Measurements from ENCODE around the gene DNAJB13.
"Not testable (repeated sequence)": the region's sequence is repeated elsewhere in the genome, so short reads cannot be mapped to it uniquely, and the experiment has no call there.

DNAJB13 gene, protein sequence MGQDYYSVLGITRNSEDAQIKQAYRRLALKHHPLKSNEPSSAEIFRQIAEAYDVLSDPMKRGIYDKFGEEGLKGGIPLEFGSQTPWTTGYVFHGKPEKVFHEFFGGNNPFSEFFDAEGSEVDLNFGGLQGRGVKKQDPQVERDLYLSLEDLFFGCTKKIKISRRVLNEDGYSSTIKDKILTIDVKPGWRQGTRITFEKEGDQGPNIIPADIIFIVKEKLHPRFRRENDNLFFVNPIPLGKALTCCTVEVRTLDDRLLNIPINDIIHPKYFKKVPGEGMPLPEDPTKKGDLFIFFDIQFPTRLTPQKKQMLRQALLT

DNA sequence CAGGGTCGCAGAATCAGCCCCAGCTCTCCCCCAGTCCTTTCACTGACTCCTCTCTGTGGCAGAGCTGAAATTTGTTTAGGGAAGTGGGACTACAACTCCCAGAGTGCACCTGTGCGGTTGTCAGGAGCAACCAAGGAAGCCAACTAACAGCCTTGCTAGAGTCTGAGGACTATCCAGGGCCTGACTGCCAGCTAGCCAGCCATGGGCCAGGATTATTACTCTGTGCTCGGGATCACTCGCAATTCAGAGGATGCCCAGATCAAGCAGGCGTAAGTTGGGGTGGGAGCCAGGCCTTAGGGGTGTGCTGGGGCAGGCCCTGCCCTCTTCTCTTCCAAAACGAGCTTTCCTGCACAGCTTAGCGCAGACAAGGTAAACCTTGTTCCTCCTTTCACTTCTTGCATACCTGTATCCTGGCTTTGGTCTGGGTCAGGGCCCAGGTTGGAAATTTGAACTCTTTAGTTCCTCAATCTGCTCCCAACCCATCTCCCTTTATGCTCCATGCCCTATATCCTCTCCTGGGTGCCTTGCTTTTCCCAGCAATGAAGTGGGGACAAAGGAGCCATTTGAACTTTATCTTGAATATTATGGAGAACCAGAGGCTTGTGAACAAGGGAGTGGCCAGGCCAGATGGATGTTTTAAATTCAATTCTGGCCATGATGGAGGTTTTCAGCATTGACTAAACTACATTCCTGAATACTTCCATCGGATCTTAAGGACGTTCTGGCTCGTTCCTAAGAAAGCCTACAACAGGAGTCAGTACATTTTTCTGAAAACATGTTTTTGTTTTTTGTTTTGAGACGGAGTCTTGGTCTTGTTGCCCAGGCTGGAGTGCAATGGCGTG lies at the start of gene DNAJB13:
DNAJB13 (plus strand) TSS at position 158 of the 842 bp plus-strand sequence; CDS start at position 202, 44 bp downstream.
- DNase-seq (ENCODE audit: low spot score) = peak; percentile 45

DNA sequence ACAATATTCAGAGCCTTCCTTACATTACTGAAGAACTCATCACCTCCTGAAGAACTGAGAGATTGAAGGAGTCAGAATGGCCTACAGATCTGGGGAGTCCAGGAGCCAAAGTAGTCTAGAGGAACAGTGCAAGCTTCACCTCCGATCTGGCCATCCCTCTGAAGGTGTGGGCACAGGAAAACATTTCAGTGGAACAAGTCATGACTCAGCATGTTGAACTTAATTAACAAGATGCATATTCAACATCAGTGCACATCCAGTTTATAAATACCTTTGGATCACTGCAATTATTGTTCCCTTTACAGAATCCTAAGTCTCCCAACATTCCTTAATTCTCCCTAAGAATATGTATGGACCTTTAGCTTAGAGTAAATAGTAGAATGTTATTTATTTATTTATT lies 48.5 kb upstream of the DNAJB13 start:
- no peak for DNase-seq (ENCODE audit: low spot score)

DNA sequence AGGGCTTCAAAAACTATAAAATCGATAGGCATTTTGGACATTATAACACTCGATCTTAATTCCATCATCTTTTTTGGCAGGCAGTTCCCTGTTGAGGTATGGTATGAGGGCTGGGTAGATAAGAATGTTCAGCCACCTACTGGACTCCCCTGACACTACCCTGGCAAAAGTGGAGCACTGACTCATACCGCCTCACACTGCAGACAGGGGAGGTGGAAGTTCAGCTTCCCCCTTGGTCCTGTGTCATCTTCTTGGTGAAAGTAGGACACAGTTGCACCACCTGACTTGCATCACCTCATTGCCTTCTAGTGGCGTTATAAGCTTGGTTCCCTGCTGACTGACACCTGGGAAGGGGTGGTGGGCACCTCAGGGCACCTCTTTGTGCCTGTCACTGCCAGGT lies 43.6 kb upstream of the DNAJB13 start:
- peak; percentile 82 for DNase-seq (ENCODE audit: low spot score)

DNA sequence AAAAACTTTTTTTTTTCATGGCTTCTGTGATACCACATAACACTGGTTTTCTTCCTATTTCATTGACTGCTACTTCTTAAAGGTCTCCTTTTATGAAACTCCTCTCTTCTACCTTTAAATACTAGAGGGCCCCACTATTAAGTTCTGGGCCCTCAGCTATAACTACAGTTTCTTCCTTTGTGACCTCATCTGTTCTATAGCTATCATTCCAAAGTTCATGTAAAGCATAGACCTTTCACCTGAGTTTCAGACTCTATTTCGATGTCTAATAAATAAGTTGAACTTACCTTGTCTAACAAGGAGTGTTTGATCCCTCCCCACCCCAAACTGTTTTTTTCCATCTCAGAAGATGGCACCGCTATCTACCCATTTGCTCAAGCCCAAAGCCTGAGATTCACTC lies 38.8 kb upstream of the DNAJB13 start:
- no peak for DNase-seq (ENCODE audit: low spot score)

DNA sequence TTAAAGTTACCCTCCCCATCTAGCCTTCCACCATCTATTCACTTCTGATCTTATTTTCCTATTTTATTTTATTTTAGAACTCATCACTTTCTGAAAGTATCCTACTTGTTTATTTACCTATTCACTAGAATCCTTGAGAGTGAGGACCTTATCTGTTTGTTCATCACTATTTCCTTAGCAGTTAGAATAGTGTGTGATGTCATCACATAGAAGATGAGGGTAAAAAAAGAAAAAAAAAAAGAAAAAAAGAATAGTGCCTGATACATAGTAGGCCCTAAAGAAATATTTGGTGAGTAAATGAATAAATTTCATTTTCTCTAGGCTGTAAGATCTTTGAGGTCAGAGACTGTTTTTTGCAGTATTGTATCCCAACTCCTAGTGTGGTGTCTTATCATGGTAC lies 37.4 kb upstream of the DNAJB13 start:
- DNase-seq (ENCODE audit: low spot score) = no peak

DNA sequence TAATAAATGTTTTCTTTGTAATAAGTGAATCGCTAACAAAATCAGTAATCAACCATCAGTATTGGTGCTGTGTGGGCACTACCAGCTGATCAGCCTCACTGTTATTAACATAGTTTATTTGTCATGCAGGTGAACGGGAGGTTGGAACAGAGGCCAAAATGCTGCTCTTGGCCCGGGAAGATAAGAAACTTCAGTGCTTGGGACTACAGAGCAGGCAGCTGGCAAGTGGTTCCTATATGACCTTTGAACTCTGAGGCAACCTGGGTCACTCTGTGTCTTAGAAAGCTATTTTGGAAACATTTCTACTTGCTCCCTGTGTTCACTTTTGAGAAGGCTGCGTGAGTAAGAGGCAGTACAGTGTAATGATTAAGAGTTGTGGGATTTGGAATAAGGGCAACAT lies 36.5 kb upstream of the DNAJB13 start:
- DNase-seq (ENCODE audit: low spot score) = no peak

DNA sequence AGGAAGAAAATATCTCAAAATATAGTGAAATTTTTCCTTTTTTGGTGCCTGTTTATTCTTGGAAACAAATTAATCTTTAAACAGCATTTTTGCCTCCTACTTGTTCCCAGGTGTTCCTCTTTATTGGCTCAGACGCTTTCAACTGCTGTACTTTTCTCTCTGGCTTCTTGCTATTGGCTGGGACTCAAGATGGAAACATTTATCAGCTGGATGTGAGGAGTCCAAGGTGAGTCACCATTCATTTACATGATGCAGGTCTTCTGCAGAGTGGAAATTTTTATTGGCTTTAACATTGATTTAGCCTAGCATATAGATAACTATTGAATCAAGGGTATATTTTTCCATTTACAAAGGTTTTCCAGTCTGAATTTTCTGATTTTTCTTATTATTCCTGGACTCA lies 34.4 kb upstream of the DNAJB13 start:
- DNase-seq (ENCODE audit: low spot score) = peak; percentile 64

DNA sequence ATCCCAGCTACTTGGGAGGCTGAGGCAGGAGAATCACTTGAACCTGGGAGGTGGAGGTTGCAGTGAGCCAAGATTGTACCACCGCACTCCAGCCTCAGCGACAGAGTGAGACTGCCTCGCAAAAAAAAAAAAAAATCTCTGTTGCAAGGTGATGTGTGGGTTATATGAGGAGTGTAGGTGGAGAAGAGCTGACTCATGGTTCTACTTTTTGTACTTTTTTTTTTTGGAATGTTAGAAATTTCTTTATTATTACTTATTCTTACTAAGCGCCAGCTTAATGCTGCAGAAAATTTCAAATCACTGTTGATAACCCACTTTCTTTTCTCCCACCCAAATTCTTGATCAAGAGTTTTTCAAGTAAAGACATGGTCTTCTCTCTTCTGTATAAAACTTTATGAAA lies 29.6 kb upstream of the DNAJB13 start:
- no peak for DNase-seq (ENCODE audit: low spot score)

DNA sequence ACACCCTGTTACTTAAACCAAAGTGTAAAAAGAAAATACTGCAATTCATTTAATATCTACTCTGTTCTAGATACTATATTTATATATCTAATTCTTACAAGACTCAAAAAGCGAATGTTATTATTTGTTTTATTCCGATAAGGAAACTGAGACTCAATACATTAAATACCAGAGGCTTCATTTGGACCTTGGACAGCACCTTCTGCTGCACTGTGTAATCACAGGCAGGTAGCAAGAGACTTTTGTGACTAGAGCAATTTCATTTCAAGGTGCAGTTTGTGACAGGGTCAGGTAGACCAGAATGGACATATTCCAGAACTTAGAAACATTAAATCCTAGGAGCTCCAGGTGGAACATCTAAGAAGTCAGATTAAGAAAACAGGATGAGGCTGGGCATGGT lies 21.4 kb upstream of the DNAJB13 start:
- no peak for DNase-seq (ENCODE audit: low spot score)

DNA sequence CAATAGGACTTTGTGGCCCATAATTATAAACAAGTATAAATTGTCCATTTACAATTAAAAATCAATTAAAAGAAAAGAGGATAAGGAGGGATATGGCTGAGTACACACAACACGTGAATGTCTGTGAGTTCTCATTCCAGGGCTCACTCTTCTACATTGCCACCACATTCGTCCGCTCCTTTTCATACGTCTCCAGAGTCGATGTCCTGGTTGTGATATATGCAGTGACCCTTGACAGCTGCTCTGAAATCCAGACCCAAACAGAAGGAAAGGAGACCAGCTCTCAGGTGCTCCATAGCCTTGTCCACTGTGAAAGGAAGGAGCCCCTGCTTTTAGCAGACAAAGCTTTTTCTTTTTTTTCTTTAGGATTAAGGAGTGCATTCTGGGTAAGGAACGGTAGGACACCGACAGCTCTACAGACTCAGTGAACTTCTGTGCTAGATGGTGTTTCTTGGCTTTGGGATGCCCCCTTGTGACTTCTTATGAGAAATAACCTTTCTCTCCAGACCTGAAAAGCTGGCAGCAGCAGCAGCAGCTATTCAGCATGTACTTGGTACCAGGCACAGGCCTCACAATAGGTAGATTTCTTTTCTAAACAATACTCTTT lies 19.7 kb upstream of the DNAJB13 start:
- DNase-seq (ENCODE audit: low spot score) = peak; percentile 78

DNA sequence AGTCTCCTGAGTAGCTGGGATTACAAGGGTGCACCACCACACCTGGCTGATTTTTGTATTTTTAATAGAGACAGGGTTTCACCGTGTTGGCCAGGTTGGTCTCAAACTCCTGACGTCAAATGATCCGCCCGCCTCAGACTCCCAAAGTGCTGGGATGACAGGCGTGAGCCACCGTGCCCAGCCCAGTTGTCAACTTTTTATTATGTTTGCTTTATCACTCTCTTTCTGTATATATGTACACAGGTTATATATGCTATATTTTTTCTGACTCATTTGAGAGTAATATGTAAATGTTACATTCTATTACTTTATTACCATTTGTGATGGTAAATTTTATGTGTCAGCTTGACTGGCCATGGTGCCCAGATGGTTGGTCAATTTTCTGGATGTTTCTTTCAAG lies 18.9 kb upstream of the DNAJB13 start:
- no peak for DNase-seq (ENCODE audit: low spot score)

DNA sequence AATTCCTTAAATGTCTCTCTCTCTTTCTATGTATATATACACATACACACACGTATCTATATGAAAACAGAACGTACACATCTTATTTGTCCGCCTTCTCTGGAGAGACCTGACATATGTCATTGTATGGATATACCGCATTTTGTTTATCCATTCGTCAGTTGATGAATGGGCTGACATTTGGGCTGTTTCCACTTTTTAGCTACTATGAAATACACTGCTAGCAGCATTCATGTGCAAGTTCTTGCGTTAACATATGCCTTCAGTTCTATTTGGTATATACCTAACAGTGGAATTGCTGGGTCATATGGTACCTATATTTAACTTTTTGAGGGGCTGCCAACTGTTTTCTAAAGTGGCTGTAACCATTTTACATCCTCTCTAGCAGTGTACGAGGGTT lies 18.0 kb upstream of the DNAJB13 start:
- DNase-seq (ENCODE audit: low spot score) = no peak

DNA sequence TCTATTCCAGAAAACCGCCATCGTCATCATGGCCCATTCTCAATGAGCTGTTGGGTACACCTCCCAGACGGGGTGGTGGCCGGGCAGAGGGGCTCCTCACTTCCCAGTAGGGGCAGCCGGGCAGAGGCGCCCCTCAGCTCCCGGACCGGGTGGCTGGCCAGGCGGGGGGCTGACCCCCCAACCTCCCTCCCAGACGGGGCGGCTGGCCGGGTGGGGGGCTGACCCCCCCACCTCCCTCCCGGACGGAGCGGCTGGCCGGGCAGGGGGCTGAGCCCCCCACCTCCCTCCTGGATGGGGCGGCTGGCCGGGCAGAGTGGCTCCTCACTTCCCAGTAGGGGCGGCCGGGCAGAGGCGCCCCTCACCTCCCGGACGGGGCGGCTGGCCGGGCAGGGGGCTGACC lies 14.8 kb upstream of the DNAJB13 start:
- not testable (repeated sequence) for DNase-seq (ENCODE audit: low spot score)

DNA sequence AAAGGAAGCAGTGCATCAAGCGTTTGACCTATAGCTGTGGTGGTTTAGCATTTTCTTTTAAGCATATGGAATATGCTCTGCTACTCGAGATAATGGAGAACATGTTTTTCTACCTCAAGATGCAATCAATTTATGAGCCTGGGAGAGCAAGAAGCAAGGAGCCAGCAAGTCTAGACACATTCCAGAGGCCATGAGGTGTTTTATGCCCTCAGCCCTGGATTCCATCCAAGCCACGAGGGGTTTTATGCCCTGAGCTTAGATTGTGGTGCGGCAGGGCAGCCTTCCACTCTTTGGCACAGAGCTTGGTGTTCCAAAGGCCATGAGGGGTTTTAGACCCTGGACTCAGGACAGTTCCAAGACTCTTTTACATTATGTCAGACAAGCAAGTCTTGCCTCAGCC lies 11.7 kb upstream of the DNAJB13 start:
- peak; percentile 49 for DNase-seq (ENCODE audit: low spot score)

DNA sequence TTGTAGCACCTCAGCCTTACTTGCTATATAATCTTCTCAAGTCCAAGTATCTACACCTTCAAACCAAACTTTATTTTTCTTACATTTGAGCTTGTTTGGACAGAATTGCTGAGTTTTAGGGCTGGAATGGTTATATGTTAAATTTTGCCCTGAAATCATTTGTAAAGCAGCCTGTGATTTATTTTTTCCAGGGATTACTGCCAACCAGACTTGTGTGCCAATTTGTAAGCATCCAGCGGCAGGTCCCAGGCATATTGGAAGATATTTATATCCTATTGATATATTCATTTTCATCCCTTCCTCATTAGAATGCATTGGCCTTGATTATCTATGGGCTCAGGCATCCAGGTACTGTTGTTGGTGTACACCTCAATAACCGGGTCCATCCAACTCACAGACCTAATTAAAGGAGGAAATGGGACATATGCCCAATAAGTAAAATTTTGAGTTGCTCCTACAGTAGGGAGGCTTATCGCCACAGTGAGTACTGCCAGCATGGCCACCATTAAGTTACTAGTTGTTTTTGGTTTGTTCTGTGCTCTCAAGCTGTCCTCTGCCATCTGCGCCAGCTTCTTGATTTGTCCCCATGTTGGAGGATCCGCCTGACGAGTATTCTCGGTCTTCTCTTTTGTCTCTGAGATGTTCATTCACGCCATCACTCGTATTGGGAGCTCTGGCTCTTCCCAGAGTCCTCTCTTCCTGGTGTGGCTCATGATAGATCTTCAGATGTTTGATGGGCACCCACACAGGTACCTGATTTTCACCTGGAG lies 9.8 kb upstream of the DNAJB13 start:
- DNase-seq (ENCODE audit: low spot score) = no peak

DNA sequence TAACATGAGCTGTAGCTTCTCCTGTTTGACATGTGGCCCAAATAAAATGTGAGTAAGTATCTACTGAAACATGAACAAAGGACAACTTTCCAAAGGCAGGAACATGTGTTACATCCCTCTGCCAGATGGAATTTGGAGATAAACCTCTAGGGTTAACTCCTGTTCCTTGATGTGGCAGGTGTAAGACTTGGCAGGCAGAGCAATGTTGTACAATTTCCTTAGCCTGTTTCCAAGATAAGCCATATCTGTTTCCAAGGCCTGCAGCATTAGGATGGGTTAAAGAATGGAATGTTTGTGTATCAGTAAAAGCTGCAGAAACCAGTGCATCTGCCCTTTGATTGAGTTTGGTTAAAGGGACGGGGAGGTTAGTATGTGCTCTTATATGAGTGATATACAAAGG lies 8.8 kb upstream of the DNAJB13 start:
- DNase-seq (ENCODE audit: low spot score) = no peak

DNA sequence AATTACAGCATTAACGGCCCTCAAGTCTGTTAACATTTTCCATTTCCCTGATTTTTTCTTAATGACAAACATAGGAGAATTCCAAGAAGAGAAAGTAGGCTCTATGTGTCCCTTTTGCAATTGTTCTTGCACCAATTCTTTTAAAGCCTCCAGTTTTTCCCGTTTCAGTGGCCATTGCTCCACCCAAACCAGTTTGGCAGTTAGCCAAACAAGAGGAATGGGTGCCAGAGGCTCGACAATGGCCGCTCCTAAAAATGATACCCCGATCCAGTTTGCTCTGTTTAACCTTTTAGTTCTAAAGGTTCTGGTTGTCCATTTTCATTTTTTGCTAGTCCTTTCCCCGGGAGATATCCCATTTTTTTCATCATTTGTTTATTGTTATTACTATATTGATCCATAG lies 6.7 kb upstream of the DNAJB13 start:
- no peak for DNase-seq (ENCODE audit: low spot score)

DNA sequence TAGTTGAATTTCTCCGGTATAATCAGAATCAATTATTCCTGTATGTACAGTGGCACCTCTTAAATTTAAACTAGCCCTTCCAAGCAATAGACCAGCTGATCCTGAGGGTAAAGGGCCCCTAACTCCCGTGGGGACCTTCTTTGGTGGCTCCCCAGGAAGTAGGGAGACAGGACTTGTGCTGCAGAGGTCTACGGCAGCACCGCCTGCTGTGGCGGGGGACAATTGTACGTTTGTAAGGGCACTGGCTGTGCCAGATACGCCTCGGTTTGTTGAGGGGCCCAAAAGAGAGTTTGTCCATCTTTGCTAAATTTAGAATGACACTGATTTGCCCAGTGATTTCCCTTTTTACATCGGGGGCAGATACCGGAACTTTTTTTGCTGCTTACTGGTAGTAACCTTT lies 5.9 kb upstream of the DNAJB13 start:
- no peak for DNase-seq (ENCODE audit: low spot score)

DNA sequence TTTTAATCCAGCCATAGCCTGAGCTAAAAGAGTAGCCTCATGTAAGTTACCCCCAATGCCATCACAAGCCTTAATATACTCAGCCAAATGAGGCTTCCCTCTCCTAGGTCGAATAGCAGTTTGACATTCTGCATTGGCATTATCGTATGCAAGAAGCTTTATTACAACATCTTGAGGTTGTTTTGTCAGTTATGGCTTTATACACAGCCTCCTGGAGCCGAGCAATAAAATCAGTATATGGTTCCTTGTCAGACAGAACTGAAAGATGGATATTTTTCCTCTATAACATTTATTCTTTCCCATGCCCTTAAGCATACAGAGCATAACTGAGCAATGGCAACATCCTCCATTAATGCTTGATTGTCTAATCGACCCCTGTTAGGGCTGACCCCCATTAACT lies 5.4 kb upstream of the DNAJB13 start:
- DNase-seq (ENCODE audit: low spot score) = no peak

DNA sequence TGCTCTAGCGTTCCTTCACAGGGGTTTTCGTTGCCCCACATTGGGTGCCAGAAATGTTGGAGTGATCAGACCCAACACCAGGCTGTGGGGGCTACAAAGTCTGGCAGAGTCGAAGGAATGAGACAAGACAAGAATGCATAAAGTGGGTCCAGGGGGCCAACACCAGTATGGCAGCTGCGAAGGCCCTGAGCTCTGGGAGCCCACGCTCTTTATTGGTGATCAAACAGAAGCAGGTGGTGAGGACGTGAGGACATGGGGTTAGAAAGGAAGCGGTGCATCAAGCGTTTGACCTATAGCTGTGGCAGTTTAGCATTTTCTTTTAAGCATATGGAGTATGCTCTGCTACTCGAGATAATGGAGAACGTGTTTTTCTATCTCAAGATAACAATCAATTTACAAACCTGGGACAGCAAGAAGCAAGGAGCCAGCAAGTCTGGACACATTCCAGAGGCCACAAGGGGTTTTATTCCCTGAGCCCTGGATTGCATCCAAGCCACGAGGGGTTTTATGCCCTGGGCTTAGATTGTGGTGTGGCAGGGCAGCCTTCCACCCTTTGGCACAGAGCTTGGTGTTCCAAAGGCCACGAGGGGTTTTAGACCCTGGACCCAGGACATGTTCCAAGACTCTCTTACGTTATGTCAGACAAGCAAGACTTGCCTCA lies 3.9 kb upstream of the DNAJB13 start:
- no peak for DNase-seq (ENCODE audit: low spot score)

DNA sequence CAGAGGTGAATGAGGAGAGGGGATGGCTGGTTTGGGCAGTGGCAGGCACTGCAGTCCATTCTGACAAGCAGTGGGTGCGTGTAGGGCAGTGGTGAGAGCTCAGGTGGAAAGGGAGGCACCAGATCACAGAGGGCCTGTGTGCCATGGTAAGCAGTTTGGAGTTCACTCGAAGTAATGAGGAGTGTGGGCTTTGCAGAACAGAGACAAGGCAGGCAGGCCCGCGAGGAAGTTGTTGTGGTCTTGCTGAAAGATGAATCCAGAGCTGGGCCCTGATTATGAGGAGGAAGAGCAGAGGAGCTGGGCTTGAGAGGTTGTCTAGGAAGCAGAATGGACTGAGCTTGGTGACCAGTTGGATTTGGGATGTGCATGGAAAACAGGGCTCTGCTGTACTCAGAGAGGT lies 1.6 kb upstream of the DNAJB13 start:
- DNase-seq (ENCODE audit: low spot score) = no peak

DNA sequence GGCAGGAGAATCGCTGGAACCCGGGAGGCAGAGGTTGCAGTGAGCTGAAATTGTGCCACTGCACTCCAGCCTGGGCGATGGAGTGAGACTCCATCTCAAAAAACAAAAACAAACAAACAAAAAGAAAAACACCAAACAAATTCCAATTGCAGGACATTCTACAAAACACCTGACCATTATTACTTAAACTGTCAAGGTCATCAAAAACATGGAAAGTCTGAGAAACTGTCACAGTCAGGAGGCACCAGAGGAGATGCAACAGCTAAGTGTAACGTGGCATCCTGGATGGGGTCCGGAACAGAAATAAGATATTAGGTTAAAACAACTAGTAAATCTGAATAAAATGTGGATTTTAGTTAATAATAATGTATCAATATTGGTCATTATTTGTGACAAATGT lies 914 bp upstream of the DNAJB13 start:
- DNase-seq (ENCODE audit: low spot score) = no peak

Measured in kidney tubule cell (primary cell).